ENCODE measurements around the gene ACTL8.

The ACTL8 gene

GRCh38 chr1:17755120-17755519, at the start of gene ACTL8:
Gene ACTL8, plus strand, starts transcription at chr1:17755333. Its CDS starts 67,676 bp downstream, at chr1:17823009.
- DNase-seq (ENCODE audit: low read depth, low spot score): no peak

GRCh38 chr1:17706445-17706844, 48.7 kb upstream of the ACTL8 start:
- no peak for DNase-seq (ENCODE audit: low read depth, low spot score)

DNA sequence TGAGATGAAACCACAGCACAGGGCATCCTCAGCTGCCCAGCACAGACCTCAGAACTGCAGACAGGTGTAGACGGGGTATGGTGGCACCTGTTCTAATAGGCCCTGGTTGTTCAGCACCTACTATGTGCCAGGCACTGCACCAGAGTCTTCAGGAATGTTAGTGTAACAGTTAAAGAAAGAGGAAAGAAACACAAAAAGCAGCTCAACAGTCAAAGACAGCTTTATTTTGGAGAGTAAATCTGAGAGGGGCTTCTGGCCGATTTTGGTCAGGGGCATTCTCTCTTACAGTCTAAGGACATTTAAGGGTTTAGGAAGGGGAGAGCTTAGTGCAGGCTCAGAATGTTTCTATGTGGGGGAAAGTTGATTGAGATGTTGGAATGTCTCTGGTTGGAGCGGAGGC, 45.2 kb upstream of the ACTL8 start:
- DNase-seq (ENCODE audit: low read depth, low spot score): no peak

GRCh38 chr1:17710889-17711576, 44.1 kb upstream of the ACTL8 start:
- no peak for DNase-seq (ENCODE audit: low read depth, low spot score)

DNA sequence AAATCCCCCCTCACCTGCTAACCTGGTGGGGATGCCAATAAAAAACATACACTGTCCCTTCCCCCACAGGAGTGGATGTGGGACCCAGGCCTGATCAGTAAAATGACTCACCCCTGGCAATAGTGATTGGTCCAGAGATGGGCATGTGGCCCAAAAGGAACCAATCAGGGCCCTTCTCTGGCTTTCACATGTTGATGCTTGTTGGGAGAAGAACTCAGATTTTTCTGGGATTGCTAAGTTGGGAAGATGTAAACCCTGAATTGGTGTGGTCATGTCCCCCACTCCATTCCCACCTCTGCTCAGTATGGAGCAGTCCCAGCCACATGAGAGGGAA, 43.6 kb upstream of the ACTL8 start:
- no peak for DNase-seq (ENCODE audit: low read depth, low spot score)

- DNase-seq (ENCODE audit: low read depth, low spot score): no peak
These were observed 43.2 kb upstream of the ACTL8 start for GRCh38 chr1:17711941-17712340.

- no peak for DNase-seq (ENCODE audit: low read depth, low spot score)
These were observed 41.1 kb upstream of the ACTL8 start for GRCh38 chr1:17713993-17714392.

GRCh38 chr1:17717594-17718535, 37.3 kb upstream of the ACTL8 start:
- no peak for DNase-seq (ENCODE audit: low read depth, low spot score)

- DNase-seq (ENCODE audit: low read depth, low spot score): no peak
These were observed 35.3 kb upstream of the ACTL8 start for GRCh38 chr1:17719874-17720273.

DNA sequence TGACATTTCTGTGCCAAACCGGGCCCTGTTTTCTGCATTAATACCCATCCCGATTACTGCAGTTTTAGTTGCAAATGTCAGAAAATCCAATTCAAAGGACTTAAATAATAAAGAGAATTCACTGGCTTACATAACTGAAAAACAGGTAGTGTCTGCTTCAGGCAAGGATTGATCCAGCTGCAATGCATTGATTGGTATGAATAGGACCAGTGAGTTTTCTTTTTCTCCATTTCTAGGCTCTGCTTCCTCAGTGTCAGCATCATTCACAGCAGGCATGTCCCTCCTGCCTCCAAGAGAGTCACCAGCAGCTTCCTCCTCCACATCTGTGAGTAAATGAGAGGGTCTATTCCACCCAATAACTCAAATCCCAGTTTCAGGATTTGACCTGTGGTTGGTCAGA, 33.7 kb upstream of the ACTL8 start:
- no peak for DNase-seq (ENCODE audit: low read depth, low spot score)

GRCh38 chr1:17723684-17724083, 31.4 kb upstream of the ACTL8 start:
- DNase-seq (ENCODE audit: low read depth, low spot score): no peak

DNA sequence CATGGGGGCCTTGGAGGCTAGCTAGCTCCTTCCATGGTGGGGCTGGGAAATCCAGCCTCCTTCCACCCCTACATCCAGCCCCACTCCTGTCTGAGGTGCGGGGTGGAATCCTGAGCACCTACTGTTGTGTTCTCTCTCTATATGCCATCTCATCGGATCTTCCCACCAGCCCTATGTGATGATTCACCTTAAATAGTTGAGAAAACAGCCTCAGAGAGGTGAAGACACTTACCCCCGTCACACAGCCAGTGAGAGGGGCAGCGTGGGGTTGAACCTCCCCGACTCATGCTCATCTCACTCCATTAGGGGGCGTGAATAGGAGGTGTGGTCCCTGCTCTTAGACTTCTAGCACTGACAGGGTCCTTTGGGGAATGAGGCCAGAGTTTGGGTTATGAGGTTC, 31.0 kb upstream of the ACTL8 start:
- DNase-seq (ENCODE audit: low read depth, low spot score): no peak

DNA sequence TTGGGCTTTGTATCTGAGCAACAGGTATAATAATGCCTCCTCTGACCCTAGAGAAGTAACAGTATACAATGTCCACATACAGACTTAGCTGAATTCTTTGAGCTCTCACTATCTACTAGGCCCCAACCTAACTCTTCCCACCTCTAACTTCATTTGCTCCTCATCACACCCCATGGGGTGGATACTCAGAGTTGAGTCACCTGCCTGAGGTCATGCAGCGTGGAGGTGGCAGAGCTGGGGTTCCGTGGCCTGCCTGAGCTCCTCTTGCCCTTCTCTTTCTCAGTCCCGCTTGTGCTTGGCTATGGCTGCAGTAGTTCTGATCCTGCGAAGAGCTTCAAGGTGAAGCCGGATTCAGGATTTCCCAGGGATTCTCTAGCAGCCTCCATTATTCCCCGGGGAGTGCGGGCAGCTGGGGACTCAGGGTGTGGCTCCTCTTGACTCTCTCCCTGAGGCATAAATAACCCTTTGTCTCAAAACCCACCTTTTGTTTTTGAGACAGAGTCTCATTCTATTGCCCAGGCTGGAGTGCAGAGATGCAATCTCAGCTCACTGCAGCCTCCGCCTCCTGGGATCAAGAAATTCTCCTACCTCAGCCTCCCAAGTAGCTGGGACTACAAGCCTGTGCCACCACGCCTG, 29.9 kb upstream of the ACTL8 start:
- no peak for DNase-seq (ENCODE audit: low read depth, low spot score)

- DNase-seq (ENCODE audit: low read depth, low spot score): no peak
These were observed 29.1 kb upstream of the ACTL8 start for GRCh38 chr1:17725811-17726582.

- DNase-seq (ENCODE audit: low read depth, low spot score): no peak
These were observed 26.9 kb upstream of the ACTL8 start for GRCh38 chr1:17728123-17728712.

DNA sequence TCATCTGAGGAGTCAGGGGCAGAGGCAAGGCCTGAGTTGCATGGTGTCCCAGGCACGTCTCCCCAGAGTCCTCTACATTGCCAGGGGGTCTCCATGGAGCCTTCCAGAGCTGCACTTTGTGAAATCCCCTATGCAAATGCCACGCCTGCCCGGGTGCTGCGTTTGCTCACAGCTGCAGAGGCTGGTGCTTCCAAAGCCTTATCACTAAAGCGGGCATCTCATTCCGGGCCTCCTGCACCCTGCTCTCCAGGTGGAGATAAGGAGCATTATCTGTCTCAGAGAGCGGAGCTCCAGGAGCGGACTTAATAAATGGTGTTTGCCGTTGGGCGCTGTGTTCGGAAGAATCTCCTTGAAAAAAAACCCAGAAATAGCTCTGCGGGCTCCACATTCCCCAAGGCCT, 25.9 kb upstream of the ACTL8 start:
- DNase-seq (ENCODE audit: low read depth, low spot score): no peak

GRCh38 chr1:17729909-17730308, 25.2 kb upstream of the ACTL8 start:
- no peak for DNase-seq (ENCODE audit: low read depth, low spot score)

- no peak for DNase-seq (ENCODE audit: low read depth, low spot score)
These were observed 23.7 kb upstream of the ACTL8 start for GRCh38 chr1:17731460-17731859.

GRCh38 chr1:17732475-17732874, 22.7 kb upstream of the ACTL8 start:
- no peak for DNase-seq (ENCODE audit: low read depth, low spot score)

DNA sequence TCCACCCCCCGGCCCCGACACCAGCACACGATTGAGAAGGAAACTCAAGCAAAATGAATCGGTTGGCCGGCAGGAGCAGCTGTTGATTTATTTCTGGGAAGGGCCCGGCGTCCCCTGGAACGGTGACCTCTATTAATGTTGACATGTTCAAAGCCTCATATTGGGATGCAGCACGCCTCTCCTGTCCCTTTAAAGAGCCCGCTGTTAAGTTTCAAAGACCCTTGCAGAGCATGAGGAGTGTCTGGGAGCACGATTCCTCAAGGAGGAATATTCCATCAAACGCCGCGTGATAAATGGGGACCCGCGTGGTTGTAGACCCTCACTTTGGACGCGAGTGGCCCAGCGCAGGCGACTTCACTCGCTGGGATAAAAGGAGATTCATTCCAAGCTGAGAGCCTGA, 21.5 kb upstream of the ACTL8 start:
- no peak for DNase-seq (ENCODE audit: low read depth, low spot score)

DNA sequence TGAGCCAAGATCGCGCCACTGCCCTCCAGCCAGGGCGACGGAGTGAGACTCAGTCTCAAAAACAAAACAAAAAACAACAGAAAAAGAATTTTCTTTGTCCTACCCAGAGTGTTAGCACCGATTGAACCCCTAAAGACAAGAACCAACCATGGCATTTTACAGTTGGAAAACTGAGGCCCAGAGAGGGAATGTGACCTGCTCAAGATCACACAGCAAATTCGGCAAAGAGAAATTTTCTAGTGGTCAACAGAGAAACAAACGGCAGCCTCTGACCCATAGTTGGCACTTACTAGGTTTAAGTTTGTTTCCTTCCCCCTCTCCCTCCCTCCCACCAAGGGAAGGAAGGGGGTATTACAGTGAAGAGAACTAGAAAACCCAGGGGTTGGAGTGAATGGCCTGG, 20.5 kb upstream of the ACTL8 start:
- DNase-seq (ENCODE audit: low read depth, low spot score): no peak
